CD4-positive, alpha-beta T cell treated with Interferon alpha-2 for 1 hour (primary cell): Measurements from ENCODE around the gene GPR83.
"Not testable (repeated sequence)": the region's sequence is repeated elsewhere in the genome, so short reads cannot be mapped to it uniquely, and the experiment has no call there.

Experiments used
- DNase-seq, 2 donors: peaks; one replicate each; pipeline ENCODE4 v3.0.0-alpha.2; 2020 to 2022

Gene GPR83

DNA sequence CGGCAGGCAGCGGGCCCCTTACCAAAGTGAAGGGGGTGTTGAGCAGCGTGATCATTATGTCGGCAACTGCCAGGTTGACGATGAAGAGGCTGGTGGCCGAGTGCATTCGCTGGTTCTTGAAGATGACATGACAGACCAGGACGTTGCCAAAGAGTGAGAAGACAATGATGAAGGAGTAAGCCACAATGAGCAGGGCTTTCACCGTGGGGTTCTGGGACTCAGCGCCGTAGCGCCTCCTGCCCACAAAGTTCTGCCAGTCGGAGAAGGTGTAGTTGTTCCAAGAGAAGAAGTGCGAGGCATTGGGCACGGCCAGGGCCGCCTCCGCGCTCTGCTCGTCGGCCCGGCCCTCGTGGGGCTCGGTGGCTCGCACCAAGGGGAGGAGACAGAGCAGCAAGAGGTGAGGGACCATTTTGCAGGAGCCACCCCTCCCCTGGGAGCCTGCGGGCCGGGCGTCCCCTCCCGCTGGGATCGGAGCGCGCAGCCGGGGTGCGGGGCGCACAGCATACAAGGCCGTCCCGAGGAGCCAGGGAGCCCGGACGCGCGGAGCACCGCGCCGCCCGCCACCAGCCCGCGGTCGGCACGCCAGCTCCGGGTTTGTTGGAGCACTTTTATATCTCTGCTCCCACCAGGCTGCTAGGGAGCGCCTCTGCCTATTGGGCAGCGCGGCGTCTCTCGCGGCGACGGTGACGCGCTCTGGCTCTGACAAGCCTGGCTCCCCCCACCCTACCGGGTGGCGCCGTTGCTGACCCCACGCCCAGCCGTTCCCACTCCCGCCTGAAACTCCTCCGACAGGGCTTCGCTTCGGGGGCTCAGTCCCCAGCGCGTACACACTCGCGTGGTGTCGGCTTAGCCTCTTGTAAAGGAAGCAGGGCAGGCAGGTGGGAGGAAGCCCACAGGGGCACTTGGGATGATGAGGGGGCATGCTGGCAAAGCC, at the start of gene GPR83:
TSS of gene GPR83 (minus strand) at position 581 of the 934 bp plus-strand sequence. CDS start at position 409, 172 bp downstream.
- DNase-seq, result no peak

DNA sequence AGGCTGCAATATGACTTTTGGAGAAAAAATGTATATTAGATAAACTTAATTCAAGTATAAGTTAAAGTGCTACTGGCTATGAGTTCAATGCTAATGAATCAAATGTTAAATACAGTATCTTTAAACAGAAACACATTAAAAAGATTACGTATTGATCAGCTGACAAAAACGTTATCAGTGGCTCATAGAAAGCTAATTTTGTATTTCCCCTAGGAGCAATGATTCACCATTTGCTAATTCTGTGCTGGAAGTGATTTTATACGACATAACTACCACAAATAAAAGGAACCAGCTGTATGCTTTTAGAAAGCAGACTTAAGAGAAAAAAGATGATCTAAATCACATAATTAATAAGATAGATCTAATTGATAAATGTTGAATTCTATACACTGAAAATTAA, 48.8 kb upstream of the GPR83 start:
- no peak for DNase-seq

DNA sequence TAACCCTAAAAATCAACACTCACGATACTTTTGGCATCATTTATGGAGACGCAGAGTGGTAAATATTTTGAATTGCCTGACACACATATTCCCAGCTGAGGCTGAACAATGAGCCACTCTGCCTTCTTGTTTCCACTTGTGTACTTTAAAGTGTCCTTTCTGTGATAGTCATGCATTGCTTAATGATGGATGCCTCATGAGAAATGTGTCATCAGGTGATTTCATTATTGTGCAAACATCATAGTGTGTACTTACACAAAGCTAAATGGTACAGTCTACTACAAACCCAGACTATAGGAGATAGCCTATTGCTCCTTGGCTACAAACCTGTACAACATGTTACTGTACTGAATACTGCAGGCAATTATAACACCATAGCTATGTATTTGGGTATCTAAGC, 48.2 kb upstream of the GPR83 start:
- no peak for DNase-seq

DNA sequence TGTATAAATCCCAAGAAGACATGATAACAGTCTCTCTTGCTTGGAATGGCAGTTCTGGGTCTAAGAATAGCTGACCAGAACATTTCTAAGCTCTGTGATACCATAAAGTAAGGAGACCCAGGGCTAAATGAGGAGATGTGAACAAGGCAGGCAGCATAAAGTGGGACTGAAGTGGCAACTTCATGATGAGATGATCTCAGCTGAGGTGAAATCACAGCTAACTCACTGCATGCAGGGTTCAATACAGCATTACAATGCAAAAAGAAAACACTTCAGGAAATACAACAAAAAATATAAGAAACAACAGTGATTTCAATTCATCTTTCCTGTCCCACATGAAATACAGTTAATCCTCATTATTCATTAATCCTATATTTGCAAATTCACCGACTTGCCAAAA, 47.8 kb upstream of the GPR83 start:
- no peak for DNase-seq

DNA sequence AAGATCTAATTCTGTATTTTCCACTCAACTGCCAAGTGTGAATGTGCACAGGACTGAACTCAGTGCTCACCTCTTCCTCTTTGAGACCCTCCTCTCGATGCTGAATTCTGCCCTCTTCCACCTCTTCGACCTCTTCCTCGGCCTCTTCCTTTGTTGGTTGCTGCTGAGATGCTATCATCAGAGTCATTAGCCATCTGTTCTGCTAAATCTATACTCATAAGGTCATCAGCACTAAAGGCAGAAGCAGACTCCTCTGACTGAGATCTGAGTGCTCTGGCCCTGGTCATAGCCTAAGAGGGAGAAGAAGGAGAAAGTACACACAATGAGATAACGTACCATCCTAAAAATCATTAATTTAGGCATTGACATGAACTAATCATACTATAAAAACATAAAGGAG, 45.9 kb upstream of the GPR83 start:
- no peak for DNase-seq

DNA sequence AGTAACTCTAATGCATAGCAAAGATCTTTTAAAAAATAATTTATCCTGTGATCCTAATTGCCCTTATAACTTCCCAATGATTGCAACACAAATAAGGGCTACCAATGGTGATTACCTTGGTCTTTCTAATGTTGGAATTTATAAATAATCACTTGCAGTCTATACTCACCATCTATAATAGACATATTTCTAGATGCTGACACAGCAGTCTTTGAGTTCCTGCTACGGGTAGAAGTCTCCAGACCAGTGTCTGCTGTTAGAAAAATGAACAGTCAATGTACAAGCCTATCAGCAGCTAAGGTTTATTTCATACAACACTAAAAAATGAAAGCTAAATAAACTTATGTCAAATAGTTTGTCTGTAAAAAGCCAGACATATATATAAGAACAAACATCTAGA, 44.4 kb upstream of the GPR83 start:
- no peak for DNase-seq

DNA sequence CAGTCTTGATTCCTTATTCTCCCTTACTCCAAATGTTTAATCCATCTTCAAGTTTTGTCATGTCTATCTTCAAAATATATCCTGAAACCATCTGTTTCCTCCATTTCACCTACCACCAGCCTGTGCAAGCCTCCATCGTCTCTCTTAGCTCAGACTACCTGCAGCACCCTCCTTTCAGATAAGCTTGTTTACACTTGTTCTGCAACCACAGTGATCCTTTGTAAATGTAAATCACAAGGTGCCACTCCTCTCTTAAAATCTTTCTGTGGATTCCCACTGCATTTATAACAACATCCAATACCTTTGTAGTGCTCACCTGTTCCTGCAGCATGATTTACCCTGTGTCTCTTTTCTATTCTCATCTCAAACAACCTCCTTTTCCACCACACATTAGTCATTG, 31.8 kb upstream of the GPR83 start:
- no peak for DNase-seq

DNA sequence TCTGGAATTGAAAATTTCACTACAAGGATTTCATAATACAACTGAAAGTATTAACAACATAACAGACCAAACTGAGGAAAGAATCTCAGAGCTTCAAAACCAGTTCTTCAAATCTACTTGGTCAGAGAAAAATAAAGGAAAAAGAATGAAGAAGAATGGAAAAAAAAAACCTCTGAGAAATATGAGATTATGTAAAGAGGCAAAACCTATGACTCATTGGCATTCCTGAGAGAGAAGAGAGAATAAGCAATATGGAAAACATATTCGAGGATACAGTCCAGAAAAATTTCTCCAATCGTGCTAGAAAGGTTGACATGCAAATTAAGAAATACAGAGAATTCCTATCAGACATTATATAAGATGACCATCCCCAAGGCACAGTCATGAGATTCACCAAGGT, 23.4 kb upstream of the GPR83 start:
- DNase-seq, result no peak

DNA sequence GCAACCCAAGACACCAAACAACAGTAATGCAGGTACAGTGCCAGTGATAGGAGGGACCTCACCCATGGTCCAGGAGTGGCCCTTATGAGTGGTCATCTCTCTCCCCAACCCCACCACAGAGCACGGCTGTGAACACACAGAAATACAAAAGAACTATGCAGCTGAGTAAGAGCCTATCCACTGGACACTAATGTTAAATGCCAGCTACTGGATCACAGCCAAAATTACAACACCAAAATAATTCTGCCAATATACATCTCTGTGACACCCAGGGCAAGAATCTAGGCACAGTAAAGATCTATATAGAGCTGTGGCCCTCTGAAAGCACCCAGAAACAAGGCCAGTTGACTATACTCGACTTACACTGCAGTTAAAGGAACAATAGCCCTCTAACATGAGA, 22.8 kb upstream of the GPR83 start:
- no peak for DNase-seq

DNA sequence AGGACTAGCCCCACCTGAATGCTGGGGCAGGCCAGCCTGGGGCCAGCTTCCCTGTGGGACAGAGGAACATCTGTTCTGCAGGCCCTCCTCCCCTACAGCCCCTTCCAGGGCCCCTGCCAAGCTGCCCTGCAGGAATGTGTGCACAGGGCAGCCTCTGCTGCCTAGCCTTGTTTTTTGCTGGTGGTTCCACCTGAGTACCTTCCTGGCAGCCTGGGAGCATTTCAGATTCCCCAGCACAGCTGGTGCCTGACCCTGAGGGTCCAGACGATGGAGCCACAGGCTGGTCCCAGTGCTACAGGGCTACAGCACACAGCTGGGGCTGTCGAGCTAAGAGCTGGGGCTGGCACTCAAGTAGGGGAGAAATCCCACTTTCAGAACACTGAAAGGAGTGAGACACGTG, 22.3 kb upstream of the GPR83 start:
- no peak for DNase-seq

DNA sequence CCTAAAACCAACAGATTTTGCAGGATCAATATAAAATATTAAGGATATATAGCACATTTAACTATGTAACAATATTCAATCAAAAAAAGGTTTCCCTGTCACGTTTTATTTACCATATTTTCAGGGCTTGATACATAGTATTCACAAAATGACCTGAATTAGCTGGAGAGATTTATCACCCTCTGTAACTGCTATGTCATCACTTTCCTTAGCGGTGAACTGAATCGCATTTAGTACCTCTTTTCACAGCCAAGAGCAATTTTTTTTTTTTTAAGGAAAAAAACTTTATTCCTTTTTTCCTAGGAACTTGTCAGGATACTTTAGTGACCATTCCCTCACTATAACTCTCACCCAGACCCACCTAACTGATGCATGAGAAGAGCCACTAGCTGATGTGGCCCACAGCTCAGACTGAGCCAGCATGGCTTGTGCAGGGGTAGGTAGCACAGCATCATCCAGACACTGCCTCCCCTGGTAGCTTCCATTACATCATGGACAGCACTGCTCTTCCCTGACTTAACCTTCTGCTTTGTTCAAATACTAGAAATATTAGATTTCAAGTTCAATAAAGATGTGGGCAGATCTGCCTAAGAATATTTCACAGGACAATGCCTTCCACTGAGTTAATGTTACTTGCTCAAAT, 17.0 kb upstream of the GPR83 start:
- no peak for DNase-seq

DNA sequence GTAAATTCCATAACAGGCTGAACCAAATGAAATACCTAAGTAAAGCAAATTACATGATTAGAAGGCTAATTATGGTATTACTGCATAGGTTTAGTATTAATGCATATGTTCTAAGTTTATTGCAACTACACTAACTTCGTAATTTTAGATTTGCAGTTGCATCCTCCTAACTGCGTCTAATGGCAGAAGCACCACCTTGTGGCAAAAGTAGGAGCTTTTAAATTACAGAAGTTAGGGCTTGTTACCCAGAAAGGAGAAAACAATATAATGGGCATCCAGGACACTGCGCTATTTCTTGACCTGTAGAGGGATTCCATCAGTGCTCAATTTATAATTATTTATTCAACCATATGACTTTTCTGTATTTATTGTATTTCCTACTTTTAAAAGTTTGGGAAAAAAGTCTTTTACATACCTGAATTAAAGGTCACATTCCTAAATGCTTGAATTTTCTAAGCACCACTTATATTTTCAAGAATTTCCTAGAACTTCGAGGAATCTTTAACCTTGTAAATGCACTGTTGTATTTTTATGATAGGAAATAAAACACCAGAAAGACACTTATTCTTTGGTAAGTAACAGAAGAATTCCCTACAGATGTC, 16.3 kb upstream of the GPR83 start:
- no peak for DNase-seq

DNA sequence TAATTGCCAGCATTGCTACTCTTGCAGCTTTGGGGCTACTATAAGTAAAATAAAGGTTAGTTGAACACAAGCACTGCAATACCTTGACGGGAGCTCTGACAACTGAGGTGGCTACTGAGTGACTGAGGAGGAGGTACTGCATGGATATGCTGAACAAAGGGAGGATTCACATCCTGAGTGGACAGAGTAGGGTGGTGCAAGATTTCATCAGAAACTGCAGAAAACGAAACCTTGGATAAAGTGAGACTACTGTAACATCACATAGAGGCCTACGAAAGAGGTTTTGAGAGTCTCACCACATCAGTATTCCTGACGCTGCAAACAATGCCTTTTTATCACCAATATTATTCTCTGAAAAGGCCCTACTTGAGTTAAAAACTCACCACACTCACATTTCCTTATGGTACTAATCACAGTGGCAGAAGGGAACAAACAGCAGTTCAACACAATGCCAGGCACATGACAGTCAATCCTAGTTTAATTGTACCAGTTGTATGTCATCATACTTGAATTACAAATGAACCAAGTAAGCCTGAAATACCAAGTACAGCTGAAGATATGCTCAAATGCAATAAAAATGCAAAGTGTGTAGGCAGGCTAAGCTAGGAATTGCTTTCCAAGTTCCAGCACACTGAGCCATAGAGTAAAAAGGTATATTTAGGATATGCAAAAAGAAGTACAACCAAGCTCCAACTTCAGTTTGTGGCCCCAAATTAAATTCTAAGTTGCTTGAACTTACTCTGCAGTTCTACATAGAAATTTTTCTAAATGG, 4.0 kb upstream of the GPR83 start:
- no peak for DNase-seq

DNA sequence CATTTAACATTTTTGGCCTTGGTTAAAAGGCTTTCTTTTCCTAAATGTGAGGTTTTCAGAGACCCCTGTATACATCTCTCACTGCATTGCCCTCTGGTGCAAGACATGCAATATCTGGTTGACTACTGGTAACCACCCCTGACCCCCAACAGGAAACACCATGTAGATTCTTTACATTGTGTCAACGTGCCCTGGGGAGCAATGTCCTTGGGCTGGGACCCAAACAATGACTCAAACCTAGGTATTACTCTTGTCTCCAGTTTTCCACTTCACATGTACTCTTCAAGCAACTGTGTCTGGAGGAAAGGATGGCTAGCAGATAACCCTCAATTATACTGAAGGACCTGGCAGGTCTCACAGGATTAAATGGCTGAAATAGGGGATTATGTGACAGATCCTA, 1.1 kb upstream of the GPR83 start:
- DNase-seq, result no peak

DNA sequence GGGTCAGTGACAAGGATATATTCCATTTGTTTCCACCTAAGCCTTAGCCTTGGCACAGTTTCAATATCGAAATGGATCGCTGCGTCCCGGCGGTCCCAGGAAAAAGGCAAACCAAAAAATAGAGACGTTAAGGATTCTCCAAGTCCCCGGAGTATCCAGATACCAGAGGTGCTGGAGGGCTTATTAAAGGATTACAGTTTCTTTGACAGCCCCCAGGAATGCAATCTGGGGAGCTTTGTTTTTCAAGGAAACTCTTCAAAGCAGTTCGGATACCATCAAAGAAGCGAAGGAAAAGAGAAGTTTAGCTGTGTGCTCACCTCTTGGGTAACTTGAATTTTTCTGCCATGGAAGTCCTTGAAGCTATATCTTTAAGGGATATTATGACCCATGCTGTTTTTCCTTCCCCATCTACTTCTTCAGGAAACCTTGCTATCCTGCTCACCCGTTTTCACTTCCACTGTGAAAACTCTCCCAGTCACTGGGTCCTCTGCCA, 600 bp upstream of the GPR83 start:
- DNase-seq, result no peak

DNA sequence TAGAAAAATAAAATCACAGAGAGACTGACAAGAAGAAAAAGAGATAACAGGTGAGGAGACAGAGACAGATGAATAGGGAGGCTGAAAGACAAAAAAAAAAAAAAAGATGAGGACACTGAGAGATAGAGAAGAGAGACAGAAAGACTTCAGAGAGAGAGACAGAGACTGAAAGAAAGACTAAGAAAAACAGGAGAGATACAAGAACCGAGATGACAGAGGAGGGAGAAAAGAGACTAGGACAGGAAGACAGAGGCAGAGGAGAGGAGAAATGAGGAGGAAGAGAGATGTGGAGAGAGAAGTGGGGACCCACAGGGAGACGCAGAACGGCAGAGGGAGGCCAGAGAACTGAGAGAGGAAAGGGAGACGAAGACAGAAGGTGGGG, 771 bp downstream of the GPR83 start:
- DNase-seq, result no peak

DNA sequence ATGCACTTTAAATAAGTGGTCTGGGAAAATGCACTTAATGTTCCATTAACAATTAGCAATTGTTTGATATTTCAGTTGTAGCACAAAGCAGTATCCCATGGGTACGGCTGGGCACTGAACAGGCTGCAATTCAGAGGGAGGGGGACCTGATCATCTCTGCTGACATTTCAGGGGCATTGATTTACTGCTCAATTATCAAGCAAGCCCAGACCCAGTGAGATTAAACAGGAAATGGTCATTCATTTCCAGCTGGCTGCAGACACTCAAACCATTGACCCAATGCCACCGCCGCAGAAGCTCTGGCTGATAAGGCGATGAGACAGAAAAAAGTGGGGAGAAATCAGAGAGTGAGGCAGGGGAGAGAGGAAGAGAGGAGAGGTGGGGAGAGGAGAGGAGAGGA, 1.2 kb downstream of the GPR83 start:
- no peak for DNase-seq

DNA sequence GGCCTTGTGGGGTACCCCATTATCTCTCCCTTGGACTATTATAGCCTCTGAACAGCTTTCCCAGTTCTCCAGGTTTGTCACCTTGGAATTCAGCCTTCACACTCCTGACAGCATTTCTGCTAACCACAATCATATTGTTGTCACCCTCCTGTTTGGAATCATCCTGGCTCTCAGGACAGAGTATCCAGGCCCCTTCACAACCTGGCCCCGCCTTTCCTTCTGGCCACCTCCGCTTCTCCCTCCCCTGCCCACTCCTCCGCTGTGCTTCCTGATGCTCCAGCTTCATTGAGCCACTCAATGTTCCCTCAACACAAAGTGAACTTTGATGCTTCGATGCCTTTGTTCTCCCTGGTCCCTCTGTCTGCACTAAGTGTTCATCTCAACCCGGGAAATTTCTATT, 3.1 kb downstream of the GPR83 start:
- no peak for DNase-seq

DNA sequence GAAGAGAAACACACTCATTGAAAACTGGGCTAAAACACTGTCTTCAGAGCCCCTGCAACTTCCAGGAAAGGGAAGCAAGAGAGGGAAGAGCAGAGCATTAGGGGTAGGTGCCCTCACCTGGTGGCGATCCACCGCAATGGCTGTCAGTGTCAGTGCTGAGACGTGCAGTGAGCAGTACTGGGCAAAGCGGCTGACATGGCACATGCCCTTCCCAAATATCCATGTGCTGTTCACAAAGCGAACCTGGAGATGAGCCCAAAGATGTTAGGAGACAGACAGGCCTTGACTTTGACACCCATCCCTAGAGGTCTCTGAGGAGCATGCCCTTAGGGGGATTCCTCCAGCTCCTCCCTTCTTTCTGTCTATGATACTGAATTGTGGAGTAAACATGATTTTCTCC, 4.9 kb downstream of the GPR83 start:
- no peak for DNase-seq

DNA sequence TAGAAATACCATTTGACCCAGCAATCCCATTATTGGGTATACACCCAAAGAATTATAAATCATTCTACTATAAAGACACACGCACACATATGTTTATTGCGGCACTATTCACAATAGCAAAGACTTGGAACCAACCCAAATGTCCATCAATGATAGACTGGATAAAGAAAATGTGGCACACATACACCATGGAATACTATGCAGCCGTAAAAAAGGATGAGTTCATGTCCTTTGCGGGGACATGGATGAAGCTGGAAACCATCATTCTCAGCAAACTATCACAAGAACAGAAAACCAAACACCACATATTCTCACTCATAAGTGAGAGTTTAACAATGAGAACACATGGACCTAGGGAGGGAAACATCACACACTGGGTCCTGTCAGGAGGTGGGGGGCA, 9.3 kb downstream of the GPR83 start:
- DNase-seq, result not testable (repeated sequence)

DNA sequence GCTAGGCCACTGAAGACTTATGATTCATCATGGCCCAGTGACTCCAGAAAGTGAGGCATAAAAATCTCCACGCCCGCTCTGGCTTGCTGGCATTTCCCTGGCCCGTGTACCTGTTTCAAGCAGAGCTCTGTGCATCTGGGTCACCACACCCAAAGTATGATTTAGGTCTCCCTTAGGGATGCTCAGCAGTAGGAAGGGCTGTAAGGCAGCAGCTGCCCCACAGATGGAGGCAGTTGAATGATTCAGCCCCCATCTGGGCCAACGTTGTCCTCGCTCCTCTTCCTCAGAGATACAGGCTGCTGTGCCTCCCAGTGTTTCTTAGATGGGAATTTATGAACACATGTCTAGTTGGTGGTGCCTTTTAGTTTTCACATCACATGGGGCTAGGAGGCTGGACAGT, 21.6 kb downstream of the GPR83 start:
- no peak for DNase-seq

DNA sequence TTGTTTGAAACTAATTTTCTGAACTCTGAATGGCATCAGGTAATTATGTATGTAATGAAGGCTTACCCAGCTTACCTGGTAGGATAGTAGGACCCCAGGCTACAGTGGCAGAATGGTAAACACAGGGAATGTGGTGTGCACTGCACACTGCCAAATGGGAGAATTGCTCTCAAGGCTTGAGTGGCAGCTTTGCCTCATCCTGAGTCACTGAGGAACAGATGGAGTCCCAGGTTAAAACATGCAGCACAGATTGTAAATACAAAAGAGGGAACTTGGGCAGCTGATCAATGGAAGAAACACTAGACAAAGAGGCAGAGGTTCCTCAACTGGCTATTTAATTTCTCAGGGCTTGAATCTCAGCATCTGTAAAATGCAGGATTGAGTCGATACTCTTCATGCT, 24.4 kb downstream of the GPR83 start:
- no peak for DNase-seq

DNA sequence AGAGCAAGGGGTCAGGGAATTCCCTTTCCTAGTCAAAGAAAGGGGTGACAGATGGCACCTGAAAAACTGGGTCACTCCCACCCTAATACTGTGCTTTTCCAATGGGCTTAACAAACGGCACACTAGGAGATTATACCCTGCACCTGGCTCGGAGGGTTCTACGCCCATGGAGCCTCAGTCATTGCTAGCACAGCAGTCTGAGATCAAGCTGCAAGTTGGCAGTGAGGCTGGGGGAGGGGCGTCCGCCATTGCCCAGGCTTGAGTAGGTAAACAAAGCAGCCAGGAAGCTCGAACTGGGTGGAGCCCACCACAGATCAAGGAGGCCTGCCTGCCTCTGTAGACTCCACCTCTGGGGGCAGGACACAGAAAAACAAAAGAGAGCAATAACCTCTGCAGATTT, 30.6 kb downstream of the GPR83 start:
- not testable (repeated sequence) for DNase-seq
